NT2/D1 (cell line): ENCODE data around the gene NUP153.
A peak's percentile ranks its signal among the peaks of the same experiment; 100 is the strongest.
"Not testable (repeated sequence)": the region's sequence is repeated elsewhere in the genome, so short reads cannot be mapped to it uniquely, and the experiment has no call there.

Experiments used
- DNase-seq: peaks from one replicate; pipeline ENCODE4 v3.0.0-alpha.2; 2011; ENCODE audit warnings: low read depth, low spot score
- H3K27me3 ChIP-seq: 2 replicates; pipeline ENCODE4 v1.6.0; 2011; ENCODE audit warnings: mild to moderate bottlenecking; ENCODE audit not compliant: insufficient read length, insufficient read depth
- H3K36me3 ChIP-seq: 2 replicates; pipeline ENCODE4 v1.6.1; 2011; ENCODE audit warnings: mild to moderate bottlenecking, low read length, mixed read lengths; ENCODE audit not compliant: insufficient read depth, insufficient read length
- H3K4me1 ChIP-seq: 2 replicates; pipeline ENCODE4 v1.5.1; 2011; ENCODE audit not compliant: insufficient read depth, insufficient read length
- H3K4me3 ChIP-seq: 2 replicates; pipeline ENCODE4 v1.5.1; 2011; ENCODE audit warnings: low read depth; ENCODE audit not compliant: insufficient read length
- H3K9ac ChIP-seq: 2 replicates; pipeline ENCODE4 v1.6.0; 2011; ENCODE audit warnings: low read depth; ENCODE audit not compliant: insufficient read length
- H3K9me3 ChIP-seq: 2 replicates; pipeline ENCODE4 v1.5.1; 2011; ENCODE audit warnings: mild to moderate bottlenecking, low read length; ENCODE audit not compliant: insufficient read depth
- SUZ12 ChIP-seq: IDR thresholded peaks from 2 replicates; pipeline ENCODE4 v1.6.1; 2011; ENCODE audit not compliant: insufficient read length, insufficient read depth; ENCODE audit errors: extremely low read depth
- YY1 ChIP-seq: IDR thresholded peaks from 2 replicates; pipeline ENCODE4 v1.6.1; 2011; ENCODE audit not compliant: insufficient read length, insufficient read depth
- ZNF274 ChIP-seq: IDR thresholded peaks from 2 replicates; pipeline ENCODE4 v1.6.1; 2011; ENCODE audit warnings: mild to moderate bottlenecking, low read depth, low read length

NUP153 gene

GRCh38 chr6:17709476-17709875 is 2.8 kb upstream of the NUP153 start:
- no peak for TF ChIP-seq YY1
- no peak for TF ChIP-seq SUZ12
- TF ChIP-seq ZNF274, result no peak
- Histone ChIP-seq H3K27me3 (no peaks in the 10 kb centered on the region), H3K9ac (no peak overlapping the region), H3K4me3 (no peak overlapping the region), H3K36me3 (no peaks in the 10 kb centered on the region), H3K9me3 (no peaks in the 10 kb centered on the region), H3K4me1 (no peaks in the 10 kb centered on the region)
- DNase-seq, result no peak

- not testable (repeated sequence) for H3K4me1 ChIP-seq, H3K27me3 ChIP-seq, H3K9me3 ChIP-seq, H3K9ac ChIP-seq, DNase-seq, H3K36me3 ChIP-seq, H3K4me3 ChIP-seq
Measured at GRCh38 chr6:17708035-17708434, 1.3 kb upstream of the NUP153 start.

- TF ChIP-seq SUZ12 (no peak), YY1 (no peak), ZNF274 (no peak)
- Histone ChIP-seq H3K9ac (peak overlapping the region; percentile 69), H3K4me1 (no peaks in the 10 kb centered on the region), H3K27me3 (no peaks in the 10 kb centered on the region), H3K9me3 (no peaks in the 10 kb centered on the region), H3K36me3 (no peaks in the 10 kb centered on the region), H3K4me3 (peak overlapping the region; percentile 86)
- no peak for DNase-seq
Measured at GRCh38 chr6:17707371-17707651, 586 bp upstream of the NUP153 start.

- Histone ChIP-seq H3K36me3 (no peaks in the 10 kb centered on the region), H3K9me3 (no peaks in the 10 kb centered on the region), H3K27me3 (no peaks in the 10 kb centered on the region), H3K4me1 (no peaks in the 10 kb centered on the region), H3K9ac (peak overlapping the region; percentile 96), H3K4me3 (peak overlapping the region; percentile 86)
- no peak for TF ChIP-seq ZNF274
- peak; percentile 13 for DNase-seq
Measured at GRCh38 chr6:17705778-17706579, 746 bp downstream of the NUP153 start.

- H3K36me3 ChIP-seq, result no peaks in the 10 kb centered on the region
- no peak for DNase-seq
- H3K9ac ChIP-seq, result peak overlapping the region; percentile 96
- H3K27me3 ChIP-seq, result no peaks in the 10 kb centered on the region
- no peaks in the 10 kb centered on the region for H3K4me1 ChIP-seq
- H3K4me3 ChIP-seq, result peak overlapping the region; percentile 86
- TF ChIP-seq YY1 (no peak), SUZ12 (no peak), ZNF274 (no peak)
- H3K9me3 ChIP-seq, result no peaks in the 10 kb centered on the region
Measured at GRCh38 chr6:17705428-17705777, 1.3 kb downstream of the NUP153 start.

GRCh38 chr6:17703256-17703694 is 3.5 kb downstream of the NUP153 start:
- no peak for TF ChIP-seq ZNF274
- no peak for TF ChIP-seq SUZ12
- no peak for TF ChIP-seq YY1
- no peak overlapping the region for H3K9ac ChIP-seq
- no peaks in the 10 kb centered on the region for H3K9me3 ChIP-seq
- H3K4me1 ChIP-seq, result no peaks in the 10 kb centered on the region
- no peaks in the 10 kb centered on the region for H3K27me3 ChIP-seq
- H3K4me3 ChIP-seq, result no peak overlapping the region
- DNase-seq, result no peak
- H3K36me3 ChIP-seq, result no peaks in the 10 kb centered on the region

GRCh38 chr6:17700421-17701416 is 6.0 kb downstream of the NUP153 start:
- H3K4me1 ChIP-seq, result no peaks in the 10 kb centered on the region

More at GRCh38 chr6:17700421-17701416, 6.0 kb downstream of the NUP153 start:
- no peak for DNase-seq
- Histone ChIP-seq H3K4me3 (no peak overlapping the region), H3K27me3 (no peaks in the 10 kb centered on the region), H3K9ac (no peak overlapping the region), H3K9me3 (no peaks in the 10 kb centered on the region), H3K36me3 (peaks cover 4% of the 10 kb centered on the region)
- TF ChIP-seq ZNF274 (no peak), SUZ12 (no peak), YY1 (no peak)
